SH-SY5Y (cell line): ENCODE measurements around the gene PLB1.

Experiments used
- GATA2 ChIP-seq: IDR thresholded peaks from 2 replicates; pipeline ENCODE4 v1.6.1; 2011; ENCODE audit warnings: mild to moderate bottlenecking, low read depth, low read length
- GATA3 ChIP-seq: IDR thresholded peaks from 2 replicates; pipeline ENCODE4 v1.6.1; 2011; ENCODE audit warnings: low read depth, mild to moderate bottlenecking, low read length, moderate library complexity

DNA sequence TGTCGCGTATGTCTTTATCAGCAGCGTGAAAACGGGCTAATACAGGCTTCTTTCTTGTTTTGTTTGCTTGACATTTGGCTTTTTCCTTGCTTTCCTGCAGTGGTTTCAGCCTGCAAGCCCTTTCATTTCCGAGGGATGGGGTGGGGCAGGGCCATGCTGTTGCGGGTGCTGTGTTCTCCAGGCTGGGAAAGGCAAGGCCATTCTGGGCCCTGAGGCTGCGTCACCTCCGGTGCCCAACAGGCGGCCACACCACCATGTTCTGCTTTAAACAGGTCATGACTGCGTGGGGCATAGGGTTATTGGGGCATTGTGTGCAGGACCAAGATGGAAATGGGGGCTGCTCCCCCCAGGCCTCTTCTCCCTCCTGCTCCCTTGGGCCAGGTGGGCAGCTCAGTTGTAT, 38.6 kb upstream of the PLB1 start:
- TF ChIP-seq GATA2, result no peak
- no peak for TF ChIP-seq GATA3
